COLO668 (cell line): ENCODE data around the gene FAM47C.
"Not testable (repeated sequence)": the region's sequence is repeated elsewhere in the genome, so short reads cannot be mapped to it uniquely, and the experiment has no call there.

ENCODE experiments used
- DNase-seq: peaks from one replicate; lab custom pipeline; 2025; ENCODE audit not compliant: unreplicated experiment; lab: John Stamatoyannopoulos, UW

Gene FAM47C

DNA sequence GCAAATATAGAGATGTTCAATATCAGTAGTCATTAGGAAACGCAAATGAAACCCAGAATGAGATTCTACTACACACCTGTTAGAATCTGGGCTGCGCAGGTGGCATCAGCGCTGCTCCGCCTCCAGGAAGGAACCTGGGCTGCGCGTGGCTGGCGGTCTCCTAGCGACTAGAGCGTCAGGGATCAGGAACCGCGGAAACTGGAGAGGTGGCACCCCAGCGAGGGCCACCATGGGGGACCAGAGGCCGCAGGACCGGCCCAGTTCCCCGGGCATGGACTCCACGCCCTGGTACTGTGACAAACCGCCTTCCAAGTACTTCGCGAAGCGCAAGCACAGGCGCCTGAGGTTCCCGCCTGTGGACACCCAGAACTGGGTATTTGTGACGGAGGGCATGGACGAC is at the start of gene FAM47C:
TSS of gene FAM47C (plus strand) at position 185 of the 400 bp plus-strand sequence. CDS start at position 230, 45 bp downstream.
- not testable (repeated sequence) for DNase-seq

DNA sequence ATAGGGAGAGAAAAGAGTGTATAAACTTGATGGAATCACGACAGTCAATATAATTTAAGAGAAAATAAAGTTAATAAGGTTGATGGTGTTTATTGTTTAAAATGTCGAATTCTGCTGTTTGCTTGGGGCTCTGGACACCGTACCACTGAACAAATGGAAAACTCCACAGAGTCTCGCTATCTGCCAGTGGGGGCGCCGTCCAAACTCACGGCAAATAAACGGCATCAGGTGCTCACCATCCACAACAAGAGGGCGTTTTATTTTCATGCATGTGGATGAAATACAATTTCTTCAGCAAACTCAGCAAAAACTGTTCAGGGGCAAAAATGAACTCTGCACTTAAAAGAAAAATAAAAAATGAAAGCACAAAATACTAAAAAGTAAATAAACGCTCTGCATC is 46.6 kb upstream of the FAM47C start:
- peak; percentile 1 for DNase-seq

DNA sequence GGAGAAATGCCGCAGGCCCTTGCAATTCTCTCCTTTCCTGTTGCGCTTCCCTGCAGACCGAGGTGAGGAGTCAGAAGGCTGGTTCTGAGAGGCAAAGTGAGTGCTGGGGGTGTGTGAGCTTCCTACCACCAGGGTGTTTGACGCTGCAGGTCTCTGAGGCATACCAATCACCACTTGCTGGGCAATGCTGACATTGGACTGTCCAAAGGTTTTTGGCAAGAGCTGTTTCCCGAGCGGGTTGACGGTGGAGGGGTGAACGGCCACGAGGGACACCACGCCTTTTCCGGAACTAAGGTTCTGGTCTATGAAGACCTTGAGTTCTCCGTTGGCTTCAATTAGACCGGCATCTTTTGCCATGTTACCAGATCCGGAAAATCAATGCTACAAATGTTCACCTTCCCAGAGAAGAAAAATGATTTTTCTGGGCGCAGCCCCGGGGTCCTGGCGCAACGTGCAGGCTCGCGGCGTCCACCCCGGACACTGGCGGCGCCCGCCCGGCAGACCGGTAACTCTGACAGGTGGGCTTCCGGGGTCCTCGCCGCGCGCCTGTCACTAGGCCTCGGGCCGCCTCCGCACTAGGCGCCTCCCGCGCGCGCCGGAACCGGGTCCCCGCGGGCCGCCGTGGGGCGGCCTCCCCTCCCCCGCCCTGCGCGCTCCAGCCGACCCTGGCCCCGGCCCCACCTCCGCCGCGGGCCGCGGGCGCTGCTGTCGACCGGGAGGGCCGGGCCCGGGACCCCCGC is 44.9 kb upstream of the FAM47C start:
- DNase-seq = no peak

DNA sequence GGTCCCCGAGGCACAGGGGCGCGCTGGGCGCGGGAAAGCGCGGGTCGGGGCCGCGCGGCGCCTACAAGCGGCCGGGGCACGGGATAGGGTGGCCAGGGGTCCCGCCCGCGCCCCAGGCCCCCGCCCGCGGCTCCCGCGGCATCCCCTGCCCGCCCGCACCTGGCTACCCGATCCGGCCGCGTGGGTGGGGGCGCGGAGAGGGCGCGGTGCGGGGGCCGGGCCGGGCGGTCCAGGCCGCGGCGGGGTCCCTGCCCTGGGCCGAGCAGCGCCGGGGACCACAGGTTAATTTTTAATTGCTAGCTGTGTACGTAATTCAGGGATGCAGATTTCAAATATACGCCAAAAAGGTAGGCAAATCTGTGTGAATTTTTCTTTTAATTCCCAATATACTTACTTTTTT is 44.3 kb upstream of the FAM47C start:
- no peak for DNase-seq

DNA sequence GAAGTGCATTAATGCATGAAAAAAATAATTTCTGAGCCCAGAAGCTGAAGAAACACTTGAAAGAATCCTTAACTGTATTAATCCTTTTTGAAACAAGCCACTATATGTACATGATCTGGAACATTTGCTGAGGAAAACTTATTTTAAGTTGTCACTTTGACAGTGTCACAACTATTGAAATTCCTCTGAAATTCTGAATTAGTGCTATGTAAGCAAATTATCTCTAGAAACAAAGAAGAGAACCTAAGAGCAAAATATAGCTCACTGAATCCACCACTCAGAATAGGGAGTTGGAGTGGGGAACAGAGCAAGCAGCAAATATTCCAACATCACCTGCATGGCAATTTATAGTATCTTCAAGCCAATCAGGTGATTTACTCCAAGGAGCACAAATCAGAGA is 34.6 kb upstream of the FAM47C start:
- DNase-seq = no peak

DNA sequence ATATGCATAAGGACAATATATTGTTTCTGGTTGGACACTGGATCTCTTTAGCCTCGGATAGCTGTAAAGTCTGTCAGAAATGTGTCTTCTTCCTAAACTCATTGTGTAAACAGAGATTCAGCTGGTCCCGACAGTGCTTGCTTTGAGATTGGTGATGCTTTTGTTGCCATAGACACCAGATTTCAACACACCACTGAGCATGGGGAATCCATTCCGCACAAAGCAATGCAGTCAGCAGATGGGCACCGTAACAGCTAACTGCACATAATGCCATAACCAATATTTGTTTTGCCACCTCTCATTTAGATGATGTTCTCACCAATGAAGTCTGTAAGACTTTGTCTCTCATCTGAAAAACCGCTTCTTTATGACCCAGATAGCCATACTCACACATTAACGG is 33.3 kb upstream of the FAM47C start:
- peak; percentile 1 for DNase-seq

DNA sequence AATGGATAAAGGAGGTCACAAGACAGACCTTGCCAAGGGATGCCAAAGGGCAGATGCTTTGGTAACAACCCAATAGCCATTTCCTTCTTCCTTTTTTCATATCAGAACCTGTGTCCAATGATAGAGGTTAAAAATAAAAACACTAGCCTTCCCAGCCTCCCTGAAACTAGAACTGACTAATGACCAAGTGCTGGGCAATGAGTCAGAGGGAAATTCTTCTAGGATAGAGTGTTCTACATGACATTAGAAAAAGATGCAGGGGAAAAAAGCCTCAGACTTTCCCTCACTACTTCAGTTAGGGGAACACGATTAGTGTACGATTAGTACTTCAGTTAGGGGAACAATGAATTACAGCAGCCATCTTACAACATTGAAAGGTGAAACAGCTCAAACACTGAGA is 29.3 kb upstream of the FAM47C start:
- DNase-seq = no peak

DNA sequence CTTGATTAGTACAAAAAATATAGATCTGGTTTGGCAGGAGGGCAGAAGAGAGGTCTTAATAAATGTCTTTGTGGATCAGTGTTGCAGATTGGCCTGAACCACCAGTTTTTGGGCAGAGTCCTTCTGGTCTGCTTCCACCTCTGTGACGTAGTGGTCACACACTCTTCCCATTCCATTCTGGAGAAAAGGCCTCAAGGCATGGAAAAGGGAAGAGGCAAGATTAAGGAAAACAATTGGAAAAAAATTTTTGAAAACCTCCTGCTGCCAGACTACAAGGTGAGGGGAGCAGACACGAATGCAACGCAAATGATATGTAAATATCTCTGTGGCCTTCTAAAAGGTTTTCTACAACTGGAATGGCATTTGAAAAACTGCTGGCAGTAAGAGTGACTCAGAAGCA is 24.3 kb upstream of the FAM47C start:
- no peak for DNase-seq

DNA sequence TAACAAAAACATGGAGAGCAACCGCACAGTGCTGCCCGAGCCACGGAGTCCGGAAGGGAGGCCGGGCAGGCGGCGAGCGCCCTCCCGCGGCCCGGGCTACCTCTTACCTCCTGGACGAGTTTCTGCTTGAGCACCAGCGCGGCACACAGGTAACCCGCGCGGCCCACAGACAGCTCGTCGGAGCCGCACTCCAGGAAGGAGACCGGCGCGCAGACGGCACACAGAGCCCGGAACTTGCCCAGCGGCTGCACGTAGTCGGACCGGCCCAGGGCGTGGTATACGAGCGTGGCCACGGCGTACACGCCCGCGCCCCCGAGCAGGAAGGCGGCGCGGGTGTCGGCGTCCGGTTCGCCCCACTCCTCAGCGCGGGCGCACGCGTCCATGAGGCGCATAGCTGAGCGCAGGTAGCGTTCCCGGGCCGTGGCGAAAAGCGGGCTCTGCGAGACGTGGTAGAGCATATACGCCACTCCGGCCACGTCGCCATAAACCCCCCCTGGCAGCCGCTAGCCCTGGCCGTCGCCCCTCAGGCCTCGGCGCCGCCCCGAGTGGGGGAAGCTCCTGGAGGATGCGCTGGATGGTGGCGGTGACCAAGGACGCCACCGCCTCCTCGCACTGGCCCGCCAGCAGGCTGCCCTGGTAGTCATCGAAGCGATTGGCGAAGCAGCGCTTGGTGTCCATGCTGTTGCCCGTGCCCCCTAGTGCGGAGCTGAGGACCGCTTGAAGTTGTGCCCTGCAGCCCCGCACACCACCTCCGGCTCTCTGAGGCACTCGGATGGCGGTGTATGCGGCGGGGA is 22.6 kb upstream of the FAM47C start:
- peak; percentile 11 for DNase-seq

DNA sequence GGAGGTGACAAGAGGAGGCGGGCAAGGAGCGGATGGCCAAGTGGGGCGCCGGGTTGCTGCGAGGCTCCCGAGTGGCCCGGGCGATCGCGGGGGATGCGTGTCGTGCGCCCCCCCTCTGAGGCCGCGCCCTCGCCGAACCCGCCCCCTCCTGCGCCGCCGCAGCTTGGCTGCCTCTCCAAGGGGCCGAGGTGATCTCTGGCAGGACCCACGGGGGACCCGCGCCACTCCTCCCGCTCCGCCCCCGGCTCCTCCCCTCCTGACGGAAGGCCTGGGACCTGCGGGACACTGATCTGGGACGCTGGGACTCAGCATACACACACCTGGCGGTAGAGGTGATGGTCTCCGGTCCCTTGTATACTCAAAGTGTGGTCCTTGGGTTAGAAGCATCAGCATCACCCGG is 21.9 kb upstream of the FAM47C start:
- DNase-seq = no peak

DNA sequence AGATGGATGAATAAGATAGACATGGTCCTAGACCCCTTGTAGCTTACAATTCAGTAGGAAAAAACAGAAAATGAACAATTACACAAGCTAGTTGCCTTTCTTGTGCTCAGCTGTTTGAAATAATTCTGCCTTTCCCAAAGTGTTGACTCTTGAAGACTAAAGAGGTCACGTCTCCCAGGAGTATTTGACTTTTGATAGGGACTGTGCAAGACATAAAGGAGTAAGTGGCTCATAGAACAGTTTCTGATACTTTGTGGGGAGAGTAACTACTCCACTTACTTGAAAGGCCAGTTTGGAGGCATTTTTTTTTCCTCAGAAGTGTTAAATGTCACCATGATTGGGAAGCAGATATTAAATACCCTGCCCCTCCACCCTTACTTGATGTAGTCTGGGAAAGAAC is 21.0 kb upstream of the FAM47C start:
- not testable (repeated sequence) for DNase-seq

DNA sequence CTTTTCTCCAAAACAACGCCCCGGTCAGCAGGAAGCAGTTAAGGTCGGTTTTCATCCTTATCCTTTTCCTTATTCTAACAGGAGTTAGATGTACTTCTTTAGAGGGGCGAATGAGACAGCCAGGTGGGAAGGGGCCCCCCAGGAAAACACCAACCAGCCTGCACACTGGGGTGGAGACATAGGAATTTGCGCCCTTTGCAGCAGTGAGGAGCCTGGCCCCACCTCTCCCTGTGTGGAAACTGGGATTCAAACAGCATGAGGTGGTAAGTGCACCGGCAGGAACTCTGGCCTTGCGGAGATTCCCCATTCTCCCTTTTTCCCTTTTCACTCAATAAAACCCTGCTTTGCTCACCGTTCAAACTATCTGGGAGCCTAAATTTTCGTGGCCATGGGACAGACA is 8.0 kb upstream of the FAM47C start:
- no peak for DNase-seq

DNA sequence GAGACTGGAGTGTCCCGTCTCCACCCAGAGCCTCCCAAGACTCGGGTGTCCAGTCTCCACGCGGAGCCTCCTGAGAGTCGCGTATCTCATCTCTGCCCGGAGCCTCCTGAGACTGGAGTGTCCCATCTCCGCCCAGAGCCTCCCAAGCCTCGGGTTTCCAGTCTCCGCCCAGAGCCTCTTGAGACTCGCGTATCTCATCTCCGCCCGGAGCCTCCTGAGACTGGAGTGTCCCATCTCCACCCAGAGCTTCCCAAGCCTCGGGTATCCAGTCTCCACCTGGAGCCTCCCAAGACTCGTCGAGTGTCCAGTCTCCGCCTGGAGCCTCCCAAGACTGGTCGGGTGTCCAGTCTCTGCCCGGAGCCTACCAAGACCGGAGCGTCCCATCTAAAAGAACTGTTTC is 2.3 kb downstream of the FAM47C start:
- no peak for DNase-seq

DNA sequence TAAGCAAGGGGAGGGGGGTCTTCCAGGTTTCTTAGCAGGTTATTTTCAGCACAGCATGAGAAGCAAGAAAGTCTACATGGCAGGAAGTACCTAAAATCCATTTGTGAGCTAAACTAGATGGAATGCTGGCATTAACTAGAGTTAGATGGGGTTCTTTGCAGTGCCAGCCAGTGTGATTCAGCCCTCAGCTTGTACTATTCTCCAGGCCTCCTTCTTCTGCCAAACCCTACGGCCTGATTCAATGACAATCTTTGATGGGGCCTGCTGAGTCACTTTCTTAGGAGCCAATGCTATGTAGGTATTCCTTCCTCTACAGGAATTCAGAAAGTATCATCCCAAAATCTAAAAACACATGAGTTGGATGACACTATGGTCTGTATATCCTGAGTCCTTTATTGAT is 26.1 kb downstream of the FAM47C start:
- not testable (repeated sequence) for DNase-seq

DNA sequence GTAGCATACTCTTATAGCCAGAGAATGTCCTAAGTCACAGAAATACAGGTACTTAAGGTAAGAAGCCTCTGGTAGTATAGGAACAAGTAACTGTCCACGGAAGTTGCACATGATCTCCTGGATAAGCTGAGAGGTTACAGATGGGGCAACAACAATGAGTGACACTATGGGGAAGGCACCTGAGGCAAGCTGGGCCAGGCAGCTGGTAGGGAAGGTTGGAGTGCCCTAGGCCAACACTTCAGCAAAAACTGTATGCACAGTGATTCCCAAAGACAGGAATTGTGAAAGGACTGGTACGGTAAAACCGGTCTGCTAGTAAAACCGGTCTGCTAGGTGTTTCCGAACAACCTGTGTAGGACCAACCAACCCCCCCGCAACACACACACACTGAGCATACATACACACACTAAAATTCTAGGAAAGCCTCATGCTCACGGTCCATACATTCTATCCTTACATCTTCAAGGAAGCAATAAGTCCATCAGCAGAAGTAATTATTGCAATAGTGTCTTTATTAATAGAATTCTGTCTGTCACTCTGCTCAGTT is 28.6 kb downstream of the FAM47C start:
- not testable (repeated sequence) for DNase-seq

DNA sequence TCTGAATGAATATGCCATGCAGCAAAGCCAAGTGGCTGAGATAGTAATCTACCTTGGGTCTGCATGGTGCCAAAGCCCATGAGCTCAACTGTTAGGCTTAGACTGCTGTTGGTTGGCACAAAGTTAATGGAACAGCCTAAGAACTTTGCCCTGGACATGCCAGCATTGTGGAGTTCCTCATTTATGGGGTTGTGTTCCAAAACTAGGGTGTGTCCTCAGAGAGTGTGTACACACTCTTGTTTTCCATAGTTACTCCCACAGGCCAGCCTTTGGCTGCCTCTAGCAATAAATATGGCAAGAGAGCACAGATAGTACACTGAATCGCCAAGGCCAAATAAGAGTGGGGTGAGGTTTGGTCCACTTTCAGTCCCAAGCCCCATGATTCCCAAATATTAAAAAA is 30.6 kb downstream of the FAM47C start:
- not testable (repeated sequence) for DNase-seq

DNA sequence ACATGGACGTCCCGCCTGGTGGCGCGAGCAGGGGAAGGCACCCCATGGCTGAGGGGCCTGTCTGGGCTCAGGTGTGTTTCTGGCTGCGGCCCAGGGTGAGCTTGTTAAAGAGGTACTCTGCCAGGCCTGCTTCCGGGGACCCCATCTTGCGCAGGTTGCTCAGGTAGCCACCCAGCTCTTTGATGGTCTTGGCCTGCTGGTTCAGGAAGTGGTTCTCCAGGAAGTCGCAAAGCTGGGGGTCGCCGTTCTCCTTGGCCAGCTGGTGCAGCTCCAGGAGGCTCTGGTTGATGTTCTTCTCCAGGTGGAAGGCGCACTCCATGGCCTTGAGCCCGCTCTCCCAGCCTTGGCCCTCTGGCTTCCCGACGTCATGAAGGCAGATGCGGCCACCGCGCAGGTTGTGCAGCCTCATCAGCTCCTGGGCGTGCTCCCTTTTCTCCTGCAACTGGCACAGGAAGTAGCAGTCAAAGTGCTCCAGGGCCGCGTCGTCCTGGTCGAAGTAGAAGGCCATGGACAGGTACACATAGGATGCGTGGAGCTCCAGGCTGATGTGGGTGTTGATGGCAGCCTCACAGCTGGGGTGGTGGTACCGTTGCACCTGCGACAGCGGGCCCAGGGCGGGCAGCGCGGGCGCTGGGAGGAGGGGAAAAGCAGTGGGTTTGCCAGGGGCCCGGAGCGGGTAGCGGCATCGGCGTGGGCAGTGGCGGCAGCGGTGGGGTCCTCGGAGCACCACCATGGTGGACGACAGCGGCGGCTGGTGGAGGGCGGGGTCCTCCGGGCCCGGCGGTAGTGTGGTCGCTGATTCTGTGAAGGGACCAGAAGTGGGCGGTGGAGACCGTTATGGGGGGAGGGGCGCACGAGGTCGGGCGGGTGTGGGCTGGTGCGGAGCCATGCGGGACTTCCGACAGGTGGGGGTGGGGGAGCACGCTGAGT is 35.1 kb downstream of the FAM47C start:
- DNase-seq = not testable (repeated sequence)

DNA sequence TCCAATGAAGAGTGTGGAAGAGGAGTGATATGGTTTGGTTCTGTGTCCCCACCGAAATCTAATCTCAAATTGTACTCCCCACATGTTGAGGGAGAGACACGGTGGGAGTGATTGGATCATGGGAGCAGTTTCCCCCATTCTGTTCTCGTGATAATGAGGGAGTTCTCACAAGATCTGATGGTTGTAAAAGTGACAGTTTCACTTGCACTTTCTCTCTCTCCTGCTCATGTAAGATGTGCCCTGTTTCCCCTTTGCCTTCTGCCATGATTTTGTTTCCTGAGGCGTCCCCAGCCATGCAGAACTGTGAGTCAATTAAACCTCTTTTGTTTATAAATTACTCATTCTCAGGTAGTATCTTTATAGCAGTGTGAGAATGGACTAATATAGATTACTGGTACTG is 39.6 kb downstream of the FAM47C start:
- no peak for DNase-seq

DNA sequence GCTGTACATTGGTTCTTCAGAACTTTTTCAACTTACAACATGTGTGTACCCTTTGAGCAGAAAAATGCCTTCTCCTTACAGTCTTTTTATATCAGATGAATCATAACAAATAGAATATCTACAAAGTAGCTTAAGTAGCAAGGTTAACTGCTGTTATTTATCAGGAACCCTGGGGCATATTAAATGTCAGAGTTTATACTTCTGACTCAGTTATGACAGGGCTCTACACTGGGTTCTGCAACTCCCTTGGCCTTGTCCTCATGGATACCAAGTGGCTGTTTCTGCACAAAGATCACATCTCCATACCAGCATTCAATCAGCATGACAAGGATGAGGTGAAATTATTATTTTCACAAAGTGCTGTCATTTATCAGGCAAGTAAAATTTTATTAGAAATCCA is 49.4 kb downstream of the FAM47C start:
- not testable (repeated sequence) for DNase-seq

DNA sequence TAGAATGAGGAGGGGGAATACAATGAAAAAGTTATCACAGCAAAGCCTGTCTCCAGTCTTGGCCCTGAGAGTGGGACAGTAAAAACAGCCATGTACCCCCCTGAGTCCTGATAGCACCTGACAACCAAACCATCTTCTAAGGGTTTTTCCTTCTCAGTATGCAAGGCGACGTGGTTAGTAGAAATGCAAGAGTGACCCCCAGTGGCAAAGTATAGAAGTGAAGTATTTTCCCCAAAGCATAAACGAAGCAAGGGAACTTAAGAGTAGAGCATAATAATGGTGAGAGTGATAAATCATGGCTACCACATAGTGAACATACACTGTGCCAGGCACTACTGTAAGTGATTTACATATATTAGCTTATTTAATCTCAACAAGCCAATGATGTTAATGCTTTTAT is 52.8 kb downstream of the FAM47C start:
- peak; percentile 0 for DNase-seq
